DOHH2 (cell line): ENCODE measurements around the gene RPL18.

Experiments used
- H3F3A ChIP-seq: fragments of 200-600 bp; sonication (generic), shearing (Covaris generic); 2 replicates; pipeline ENCODE4 v1.6.0; 2016; ENCODE audit warnings: antibody characterized with exemption, mild to moderate bottlenecking; ENCODE audit not compliant: control insufficient read depth, insufficient read depth
- H3K27ac ChIP-seq: fragments of 200-600 bp; sonication (generic); 2 replicates; pipeline ENCODE4 v1.5.1; 2014; ENCODE audit warnings: low read depth, mild to moderate bottlenecking, low read length, moderate library complexity
- H3K27me3 ChIP-seq: fragments of 200-600 bp; sonication (generic); 2 replicates; pipeline ENCODE4 v1.6.1; 2014; ENCODE audit warnings: mild to moderate bottlenecking, low read length, mixed read lengths; ENCODE audit not compliant: control insufficient read depth
- H3K36me3 ChIP-seq: fragments of 200-600 bp; sonication (generic); 2 replicates; pipeline ENCODE4 v1.6.1; 2014; ENCODE audit warnings: mild to moderate bottlenecking, low read length, moderate library complexity, mixed read lengths; ENCODE audit not compliant: control insufficient read depth
- H3K4me1 ChIP-seq: fragments of 200-600 bp; sonication (generic); 2 replicates; pipeline ENCODE4 v1.6.1; 2014; ENCODE audit warnings: mild to moderate bottlenecking, low read length, mixed read lengths; ENCODE audit not compliant: control insufficient read depth
- H3K4me2 ChIP-seq: fragments of 200-600 bp; sonication (generic); 2 replicates; pipeline ENCODE4 v1.6.0; 2014; ENCODE audit warnings: mild to moderate bottlenecking, low read length, moderate library complexity
- H3K4me3 ChIP-seq: fragments of 200-600 bp; sonication (generic); 2 replicates; pipeline ENCODE4 v1.5.1; 2014; ENCODE audit warnings: mild to moderate bottlenecking, low read length, mixed read lengths
- H3K79me2 ChIP-seq: fragments of 200-600 bp; sonication (generic); 2 replicates; pipeline ENCODE4 v1.6.1; 2014; ENCODE audit warnings: mild to moderate bottlenecking, low read length, mixed read lengths; ENCODE audit not compliant: control insufficient read depth
- H3K9me2 ChIP-seq: fragments of 200-600 bp; sonication (generic); replicated peaks from 2 replicates; pipeline ENCODE4 v1.6.1; 2014; ENCODE audit warnings: mild to moderate bottlenecking, low read length, mixed read lengths; ENCODE audit not compliant: control insufficient read depth
- H3K9me3 ChIP-seq: fragments of 200-600 bp; sonication (generic); 2 replicates; pipeline ENCODE4 v1.6.1; 2014; ENCODE audit warnings: antibody characterized with exemption, low read length, mixed read lengths; ENCODE audit not compliant: control insufficient read depth, insufficient read depth
- H4K20me1 ChIP-seq: fragments of 200-600 bp; sonication (generic); 2 replicates; pipeline ENCODE4 v1.6.0; 2014; ENCODE audit warnings: low read depth, mild to moderate bottlenecking, antibody characterized with exemption, low read length, moderate library complexity; ENCODE audit not compliant: control insufficient read depth, insufficient read depth
- CTCF ChIP-seq: fragments of 200-600 bp; sonication (generic); IDR thresholded peaks from one replicate; pipeline ENCODE4 v1.5.1; 2014; ENCODE audit warnings: antibody characterized with exemption, mild to moderate bottlenecking, low read depth, low read length; ENCODE audit not compliant: poor library complexity, severe bottlenecking
- EZH2phosphoT487 ChIP-seq: fragments of 200-600 bp; sonication (generic); IDR thresholded peaks from 2 replicates; pipeline ENCODE4 v1.6.1; 2017; ENCODE audit warnings: borderline replicate concordance, mild to moderate bottlenecking, antibody characterized with exemption, low read length, moderate library complexity, mixed read lengths

Gene RPL18

DNA sequence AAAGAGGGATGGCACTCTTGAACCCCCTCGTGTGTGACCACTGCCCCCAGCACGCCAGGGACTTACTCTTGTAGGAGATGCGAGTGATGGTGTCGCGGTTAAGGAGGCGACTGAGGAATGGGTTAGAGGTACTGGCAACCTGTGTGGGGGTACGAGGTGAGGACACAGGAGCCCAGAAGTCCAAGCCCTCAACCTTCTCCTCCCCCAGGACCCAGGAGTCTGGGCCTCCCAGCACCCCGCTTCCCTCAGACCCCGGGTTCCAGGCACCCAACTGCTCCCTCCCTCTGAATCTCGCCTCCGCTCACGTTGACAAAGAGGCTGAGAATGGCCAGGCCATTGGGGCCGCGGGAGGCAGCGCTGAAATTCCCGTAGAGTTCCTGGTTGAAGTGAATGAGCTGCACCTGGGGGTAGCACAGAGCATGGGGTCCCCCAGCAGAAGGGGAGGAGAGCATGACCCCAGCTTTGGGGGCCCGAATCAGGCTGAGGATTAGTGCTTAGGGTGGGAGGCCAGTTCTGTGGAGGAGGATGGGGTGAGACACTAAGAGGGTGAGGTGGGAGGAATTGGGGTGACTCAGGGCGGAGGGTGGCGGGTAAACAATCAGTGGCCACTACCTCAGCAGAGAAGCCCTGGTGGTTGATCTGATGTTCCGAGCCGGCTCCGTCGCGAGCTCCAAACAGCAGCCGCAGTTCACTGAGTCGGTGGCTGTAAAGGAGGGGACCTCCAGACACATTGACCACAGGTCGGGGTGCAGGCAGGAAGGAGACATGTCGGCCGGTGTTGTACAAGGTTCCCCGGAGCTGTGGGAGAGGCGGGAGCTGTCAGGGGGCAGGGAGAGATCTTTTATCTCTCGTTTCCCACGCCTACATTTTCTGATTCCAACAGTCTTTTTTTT is 20.8 kb upstream of the RPL18 start:
- no peak overlapping the region for H3K4me2 ChIP-seq
- no peaks in the 10 kb centered on the region for H3K9me3 ChIP-seq
- no peaks in the 10 kb centered on the region for H4K20me1 ChIP-seq
- H3K27me3 ChIP-seq: no peaks in the 10 kb centered on the region
- H3K36me3 ChIP-seq: 0 out of 2 replicates have a peak, but pooled peaks cover 4% of the 10 kb centered on the region
- H3K27ac ChIP-seq: no peak overlapping the region
- peaks cover 18% of the 10 kb centered on the region for H3F3A ChIP-seq
- peaks cover 43% of the 10 kb centered on the region for H3K4me1 ChIP-seq
- H3K9me2 ChIP-seq: no peaks in the 10 kb centered on the region
- TF ChIP-seq CTCF (no peak), EZH2phosphoT487 (no peak)
- H3K79me2 ChIP-seq: peaks cover 15% of the 10 kb centered on the region
- H3K4me3 ChIP-seq: no peak overlapping the region

GRCh38 chr19:48638831-48639381 is 19.9 kb upstream of the RPL18 start:
- Histone ChIP-seq H3K9me3 (no peaks in the 10 kb centered on the region), H3K4me3 (peak overlapping the region; percentile 78), H3K36me3 (0 out of 2 replicates have a peak, but pooled peaks cover 4% of the 10 kb centered on the region), H4K20me1 (no peaks in the 10 kb centered on the region), H3K27me3 (no peaks in the 10 kb centered on the region), H3K79me2 (peaks cover 20% of the 10 kb centered on the region), H3K27ac (peak overlapping the region; percentile 96), H3F3A (peaks cover 18% of the 10 kb centered on the region), H3K4me1 (peaks cover 44% of the 10 kb centered on the region), H3K9me2 (no peaks in the 10 kb centered on the region), H3K4me2 (peak overlapping the region; percentile 92)
- TF ChIP-seq EZH2phosphoT487: no peak
- TF ChIP-seq CTCF: no peak

DNA sequence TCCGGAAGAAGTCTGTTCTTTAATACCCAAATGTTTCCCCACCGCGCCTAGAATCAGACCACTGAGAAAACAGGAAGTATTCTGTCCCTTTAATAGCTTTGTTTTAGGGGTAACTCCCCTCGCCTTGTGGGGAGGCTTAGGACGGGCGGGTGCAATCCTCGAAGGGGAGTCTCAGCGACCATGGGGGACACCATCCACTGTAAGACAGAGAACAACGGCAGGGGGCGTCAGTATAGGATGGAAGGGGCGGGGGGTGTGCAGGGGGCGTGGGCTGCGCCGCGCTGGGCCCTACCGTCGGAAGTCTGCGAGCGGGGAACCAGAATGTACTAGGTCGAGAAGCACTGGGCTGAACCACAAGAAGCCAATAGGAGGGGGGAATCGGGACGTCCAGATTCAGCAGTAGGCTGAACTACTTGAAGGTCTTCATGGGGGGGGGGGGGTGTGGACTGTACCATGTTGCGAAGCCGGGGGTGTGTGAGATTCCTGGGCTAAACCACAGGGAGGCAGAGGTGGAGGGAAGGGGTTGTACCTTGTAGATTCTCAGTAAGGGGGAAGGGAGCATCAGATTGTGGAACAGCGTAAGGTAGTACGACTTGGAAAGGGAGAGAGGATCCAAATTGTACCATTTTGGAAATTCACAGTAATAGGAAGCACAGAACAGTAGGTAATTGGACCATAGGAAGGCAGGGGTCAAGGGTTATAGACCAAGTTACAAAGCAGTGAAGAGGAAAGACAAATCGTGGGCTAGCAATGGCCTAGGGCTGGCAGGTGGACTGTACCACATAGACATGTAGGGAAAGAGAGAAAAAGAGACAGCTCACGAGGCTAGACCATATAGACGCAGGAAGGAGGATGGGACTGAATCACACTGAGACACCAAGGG is 19.2 kb upstream of the RPL18 start:
- Histone ChIP-seq H3K36me3 (peaks cover 8% of the 10 kb centered on the region; the same call in 1 of the 2 replicates), H3F3A (peaks cover 18% of the 10 kb centered on the region), H4K20me1 (no peaks in the 10 kb centered on the region), H3K79me2 (peaks cover 27% of the 10 kb centered on the region), H3K27ac (peak overlapping the region; percentile 96), H3K27me3 (no peaks in the 10 kb centered on the region), H3K4me2 (peak overlapping the region; percentile 92), H3K9me2 (no peaks in the 10 kb centered on the region), H3K4me1 (peaks cover 51% of the 10 kb centered on the region), H3K9me3 (no peaks in the 10 kb centered on the region), H3K4me3 (peak overlapping the region; percentile 78)
- TF ChIP-seq CTCF (peak; percentile 34), EZH2phosphoT487 (no peak)
